ENCODE measurements around the gene CAV3.

- TF ChIP-seq GATA1 (IDR thresholded peaks at IDR 0.05; ENCODE audit: low read depth, low read length) (no peak), POLR2A (IDR thresholded peaks at IDR 0.05; ENCODE audit: low read length) (no peak)
These were observed 56.9 kb downstream of the CAV3 start for GRCh38 chr3:8790529-8790928.

Data from erythroblast (primary cell).